ENCODE measurements around the gene RBM26. TPM values are rescaled to one million over a fixed set of nuclear protein-coding genes. Genes with fewer than 3 reads are reported as not detected.

RBM26 gene
- polyA plus RNA-seq, 1 of the 3 experiments (the other 2 are of a cell fraction) = 12.5 TPM

DNA sequence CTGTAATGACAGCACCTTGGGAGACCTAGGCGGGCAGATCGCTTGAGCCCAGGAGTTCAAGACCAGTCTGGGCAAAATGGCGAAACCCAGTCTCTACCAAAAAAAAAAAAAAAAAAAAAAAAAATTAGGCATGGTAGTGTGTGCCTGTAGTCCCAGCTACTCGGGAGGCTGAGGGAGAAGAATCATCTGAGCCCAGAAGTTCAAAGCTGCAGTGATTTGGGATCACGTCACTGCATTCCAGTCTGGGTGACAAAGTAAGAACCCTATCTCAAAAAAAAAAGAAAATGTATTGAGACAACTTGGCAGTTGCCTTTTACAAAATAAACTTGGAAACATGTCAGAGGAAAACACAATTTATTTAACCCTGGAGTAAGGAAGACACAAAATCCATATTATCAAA lies 26.8 kb downstream of the RBM26 start:
- Histone ChIP-seq H3K4me3 (ENCODE audit: low read depth in 2 of 2, low read length in 1 of 2) (no peak overlapping the region), H4K20me1 (ENCODE audit: insufficient read depth) (peaks cover 15% of the 10 kb centered on the region), H3K9ac (no peak overlapping the region), H3K9me2 (no peaks in the 10 kb centered on the region), H3K4me2 (no peak overlapping the region), H2AFZ (ENCODE audit: low read depth) (no peak overlapping the region), H3F3A (replicated peaks; ENCODE audit: insufficient read depth) (peaks cover 3% of the 10 kb centered on the region), H3K9me3 (no peaks in the 10 kb centered on the region; the same call in 1 of the 2 replicates), H3K27ac (ENCODE audit: low read depth in 2 of 2, low read length in 1 of 2) (no peak overlapping the region), H3K79me2 (ENCODE audit: insufficient read depth) (peaks cover 76% of the 10 kb centered on the region), H3K27me3 (ENCODE audit: insufficient read depth) (no peaks in the 10 kb centered on the region), H3K36me3 (replicated peaks in 1 of 2; ENCODE audit: control insufficient read depth in 1 of 2, insufficient read depth in 2 of 2, low read length in 1 of 2) (peaks cover 29 to 56% of the 10 kb centered on the region in 2 experiments), H3K4me1 (ENCODE audit: control insufficient read depth in 1 of 2, insufficient read depth in 2 of 2, low read depth in 1 of 2, low read length in 1 of 2) (peaks cover 0 to 3% of the 10 kb centered on the region in 2 experiments; a peak in 1 of 4 replicates)
- POLR2A ChIA-PET = interaction anchor here (0.6 kb wide), 1 partner anchor 57 kb away, joined by 3 read pairs; no protein-coding TSS in a partner anchor
- TF ChIP-seq, protein P1, sequence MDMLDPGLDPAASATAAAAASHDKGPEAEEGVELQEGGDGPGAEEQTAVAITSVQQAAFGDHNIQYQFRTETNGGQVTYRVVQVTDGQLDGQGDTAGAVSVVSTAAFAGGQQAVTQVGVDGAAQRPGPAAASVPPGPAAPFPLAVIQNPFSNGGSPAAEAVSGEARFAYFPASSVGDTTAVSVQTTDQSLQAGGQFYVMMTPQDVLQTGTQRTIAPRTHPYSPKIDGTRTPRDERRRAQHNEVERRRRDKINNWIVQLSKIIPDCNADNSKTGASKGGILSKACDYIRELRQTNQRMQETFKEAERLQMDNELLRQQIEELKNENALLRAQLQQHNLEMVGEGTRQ (IDR thresholded peaks at IDR 0.05; ENCODE audit: borderline replicate concordance, low read depth, low read length) = no peak
- CTCF ChIA-PET = interaction anchor here (5.4 kb wide), 1 partner anchor 12 kb away, joined by 22 read pairs; no protein-coding TSS in a partner anchor
- no peak for DNase-seq
- 96% methylated on average over 5 of the region's 5 CpGs for WGBS (ENCODE audit: low lambda C conversion rate)

DNA sequence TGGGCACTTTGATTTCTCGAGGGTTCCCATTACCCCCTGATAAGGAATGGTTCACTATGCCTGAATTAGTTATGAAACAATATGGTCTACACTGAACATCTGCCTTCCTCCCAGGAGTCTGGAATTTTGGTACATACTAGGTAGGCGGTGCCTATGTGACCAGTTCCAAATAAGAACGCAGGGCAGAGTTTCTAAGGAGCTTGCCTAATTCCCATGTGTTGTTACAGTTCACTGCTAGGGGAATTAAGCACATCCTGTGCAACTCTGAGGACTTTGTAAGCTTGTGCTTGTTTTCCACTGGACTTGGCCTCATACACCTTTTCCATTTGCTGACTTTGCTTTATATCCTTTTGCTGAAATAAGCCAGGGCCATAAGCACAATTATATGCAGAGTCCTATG lies 29.2 kb downstream of the RBM26 start:
- Histone ChIP-seq H3K79me2 (ENCODE audit: insufficient read depth) (peaks cover 58% of the 10 kb centered on the region), H3K27me3 (ENCODE audit: insufficient read depth) (no peaks in the 10 kb centered on the region), H3K27ac (ENCODE audit: low read depth in 2 of 2, low read length in 1 of 2) (no peak overlapping the region), H3K9ac (no peak overlapping the region), H3K4me1 (ENCODE audit: control insufficient read depth in 1 of 2, insufficient read depth in 2 of 2, low read depth in 1 of 2, low read length in 1 of 2) (no peaks in the 10 kb centered on the region; a peak in 1 of 4 replicates), H3K36me3 (replicated peaks in 1 of 2; ENCODE audit: control insufficient read depth in 1 of 2, insufficient read depth in 2 of 2, low read length in 1 of 2) (peaks cover 24 to 51% of the 10 kb centered on the region in 2 experiments), H3K9me3 (no peaks in the 10 kb centered on the region; the same call in 1 of the 2 replicates), H3F3A (replicated peaks; ENCODE audit: insufficient read depth) (peaks cover 9% of the 10 kb centered on the region), H4K20me1 (ENCODE audit: insufficient read depth) (no peaks in the 10 kb centered on the region; the same call in 1 of the 2 replicates), H3K4me2 (no peak overlapping the region), H3K4me3 (ENCODE audit: low read depth in 2 of 2, low read length in 1 of 2) (no peak overlapping the region), H2AFZ (ENCODE audit: low read depth) (no peak overlapping the region), H3K9me2 (no peaks in the 10 kb centered on the region)
- no peak for DNase-seq
- TF ChIP-seq GABPA (IDR thresholded peaks at IDR 0.05; ENCODE audit: low read depth) (no peak), POLR2AphosphoS5 (IDR thresholded peaks at IDR 0.05; ENCODE audit: low read depth, low read length) (no peak), TEAD4 (IDR thresholded peaks at IDR 0.05; ENCODE audit: borderline replicate concordance, insufficient read depth) (no peak), FOXM1 (IDR thresholded peaks at IDR 0.05; ENCODE audit: low read depth) (no peak), NRF1 (IDR thresholded peaks at IDR 0.05; ENCODE audit: low read depth, low read length) (no peak), MXI1 (IDR thresholded peaks at IDR 0.05; ENCODE audit: low read depth, low read length) (no peak), RXRA (IDR thresholded peaks at IDR 0.05; ENCODE audit: borderline replicate concordance, low read depth) (no peak), NFIC (IDR thresholded peaks at IDR 0.05; ENCODE audit: borderline replicate concordance) (no peak)
- TF ChIP-seq, protein P2, sequence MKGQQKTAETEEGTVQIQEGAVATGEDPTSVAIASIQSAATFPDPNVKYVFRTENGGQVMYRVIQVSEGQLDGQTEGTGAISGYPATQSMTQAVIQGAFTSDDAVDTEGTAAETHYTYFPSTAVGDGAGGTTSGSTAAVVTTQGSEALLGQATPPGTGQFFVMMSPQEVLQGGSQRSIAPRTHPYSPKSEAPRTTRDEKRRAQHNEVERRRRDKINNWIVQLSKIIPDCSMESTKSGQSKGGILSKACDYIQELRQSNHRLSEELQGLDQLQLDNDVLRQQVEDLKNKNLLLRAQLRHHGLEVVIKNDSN (IDR thresholded peaks at IDR 0.05; ENCODE audit: borderline replicate concordance, low read depth) = no peak
- TF ChIP-seq, protein P3, sequence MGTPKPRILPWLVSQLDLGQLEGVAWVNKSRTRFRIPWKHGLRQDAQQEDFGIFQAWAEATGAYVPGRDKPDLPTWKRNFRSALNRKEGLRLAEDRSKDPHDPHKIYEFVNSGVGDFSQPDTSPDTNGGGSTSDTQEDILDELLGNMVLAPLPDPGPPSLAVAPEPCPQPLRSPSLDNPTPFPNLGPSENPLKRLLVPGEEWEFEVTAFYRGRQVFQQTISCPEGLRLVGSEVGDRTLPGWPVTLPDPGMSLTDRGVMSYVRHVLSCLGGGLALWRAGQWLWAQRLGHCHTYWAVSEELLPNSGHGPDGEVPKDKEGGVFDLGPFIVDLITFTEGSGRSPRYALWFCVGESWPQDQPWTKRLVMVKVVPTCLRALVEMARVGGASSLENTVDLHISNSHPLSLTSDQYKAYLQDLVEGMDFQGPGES (IDR thresholded peaks at IDR 0.05; ENCODE audit: low read depth, low read length) = no peak
- TF ChIP-seq, protein P4, sequence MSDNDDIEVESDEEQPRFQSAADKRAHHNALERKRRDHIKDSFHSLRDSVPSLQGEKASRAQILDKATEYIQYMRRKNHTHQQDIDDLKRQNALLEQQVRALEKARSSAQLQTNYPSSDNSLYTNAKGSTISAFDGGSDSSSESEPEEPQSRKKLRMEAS (IDR thresholded peaks at IDR 0.05; ENCODE audit: low read depth) = no peak
- ChIA-PET POLR2A (no interaction called here), CTCF (no interaction called here)
- 95% methylated on average over 3 of the region's 3 CpGs for WGBS (ENCODE audit: low lambda C conversion rate)

Measured in SK-N-SH (cell line).